ENCODE results near the gene LIPK. TPM values are rescaled to one million over a fixed set of nuclear protein-coding genes. Genes with fewer than 3 reads are reported as not detected.

The LIPK gene
- total RNA-seq (not detected in 2 replicates), polyA plus RNA-seq (not detected in 2 replicates)

GRCh38 chr10:88705958-88706357 lies at the start of gene LIPK:
TSS of gene LIPK (plus strand) at chr10:88706249. CDS start at chr10:88724544, 18,295 bp downstream.
- no peak within 1 kb of the TSS for H3K27ac ChIP-seq

GRCh38 chr10:88657901-88658300 lies 48.1 kb upstream of the LIPK start:
- no peak for TF ChIP-seq CTCF (IDR thresholded peaks at IDR 0.05; ENCODE audit: low read depth, low read length)
- no peaks in the 10 kb centered on the region for H3K36me3 ChIP-seq
- peaks cover 8% of the 10 kb centered on the region for H3K4me1 ChIP-seq (ENCODE audit: low read depth)
- H3K27me3 ChIP-seq: no peaks in the 10 kb centered on the region
- no peak for DNase-seq (ENCODE audit: low read depth in 1 of 2, low spot score in 1 of 2)
- H3K9me3 ChIP-seq (ENCODE audit: low read depth): no peaks in the 10 kb centered on the region
- H3K27ac ChIP-seq: no peak overlapping the region
- no peak overlapping the region for H3K4me3 ChIP-seq

More at GRCh38 chr10:88705958-88706357, at the start of gene LIPK:
- no peak within 1 kb of the TSS for H3K4me3 ChIP-seq
- no peaks in the 10 kb centered on the region for H3K9me3 ChIP-seq (ENCODE audit: low read depth)
- DNase-seq (ENCODE audit: low read depth in 1 of 2, low spot score in 1 of 2): no peak
- no peaks in the 10 kb centered on the region for H3K27me3 ChIP-seq
- H3K36me3 ChIP-seq: no peaks in the 10 kb centered on the region
- H3K4me1 ChIP-seq (ENCODE audit: low read depth): no peaks in the 10 kb centered on the region
- TF ChIP-seq CTCF (IDR thresholded peaks at IDR 0.05; ENCODE audit: low read depth, low read length): no peak

- no peak overlapping the region for H3K27ac ChIP-seq
- DNase-seq (ENCODE audit: low read depth in 1 of 2, low spot score in 1 of 2): no peak
- H3K36me3 ChIP-seq: no peaks in the 10 kb centered on the region
Measured at GRCh38 chr10:88659725-88660597, 46.1 kb upstream of the LIPK start.

GRCh38 chr10:88660598-88660884 lies 45.5 kb upstream of the LIPK start:
- no peak for TF ChIP-seq CTCF (IDR thresholded peaks at IDR 0.05; ENCODE audit: low read depth, low read length)
- Histone ChIP-seq H3K27me3 (no peaks in the 10 kb centered on the region), H3K27ac (no peak overlapping the region), H3K4me3 (no peak overlapping the region), H3K36me3 (no peaks in the 10 kb centered on the region), H3K4me1 (ENCODE audit: low read depth) (peaks cover 8% of the 10 kb centered on the region), H3K9me3 (ENCODE audit: low read depth) (no peaks in the 10 kb centered on the region)
- no peak for DNase-seq (ENCODE audit: low read depth in 1 of 2, low spot score in 1 of 2)

More at GRCh38 chr10:88659725-88660597, 46.1 kb upstream of the LIPK start:
- no peak for TF ChIP-seq CTCF (IDR thresholded peaks at IDR 0.05; ENCODE audit: low read depth, low read length)
- Histone ChIP-seq H3K9me3 (ENCODE audit: low read depth) (no peaks in the 10 kb centered on the region), H3K27me3 (no peaks in the 10 kb centered on the region), H3K4me3 (no peak overlapping the region), H3K4me1 (ENCODE audit: low read depth) (peaks cover 8% of the 10 kb centered on the region)

GRCh38 chr10:88661018-88661417 lies 45.0 kb upstream of the LIPK start:
- no peaks in the 10 kb centered on the region for H3K9me3 ChIP-seq (ENCODE audit: low read depth)
- TF ChIP-seq CTCF (IDR thresholded peaks at IDR 0.05; ENCODE audit: low read depth, low read length): no peak
- no peaks in the 10 kb centered on the region for H3K27me3 ChIP-seq
- H3K4me1 ChIP-seq (ENCODE audit: low read depth): peaks cover 8% of the 10 kb centered on the region
- H3K36me3 ChIP-seq: no peaks in the 10 kb centered on the region
- no peak overlapping the region for H3K27ac ChIP-seq
- DNase-seq (ENCODE audit: low read depth in 1 of 2, low spot score in 1 of 2): peak in 1 of 2 donors; percentile 15
- H3K4me3 ChIP-seq: no peak overlapping the region
